GM19035 (cell line): ENCODE measurements around the gene ACKR3.

Experiments used
- ATAC-seq: cut with Tn5 transposase; IDR thresholded peaks from one replicate; pipeline ENCODE4 v1.9.1; 2021; ENCODE audit not compliant: unreplicated experiment

ACKR3 gene

DNA sequence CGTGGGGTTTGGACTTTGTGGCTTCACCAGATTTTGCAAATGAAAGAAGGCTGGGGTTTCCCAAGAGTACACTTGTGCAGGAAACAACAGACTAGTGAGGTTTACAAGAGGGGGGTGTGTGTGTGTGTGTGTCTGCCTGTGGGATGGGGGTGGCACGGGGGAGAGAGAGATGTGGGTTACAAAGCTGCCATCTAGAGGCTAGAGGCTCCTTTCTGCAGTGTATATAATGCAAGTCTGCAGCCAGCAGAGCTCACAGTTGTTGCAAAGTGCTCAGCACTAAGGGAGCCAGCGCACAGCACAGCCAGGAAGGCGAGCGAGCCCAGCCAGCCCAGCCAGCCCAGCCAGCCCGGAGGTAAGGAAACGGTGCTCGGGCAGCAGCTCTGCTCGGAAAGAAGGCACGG lies at the start of gene ACKR3:
Gene ACKR3 (plus strand): TSS at position 253 of the 401 bp plus-strand sequence. CDS start 10,641 bp downstream, outside the sequence.
- peak; percentile 75 for ATAC-seq

- ATAC-seq: no peak
Measured at GRCh38 chr2:236521556-236521955, 48.1 kb upstream of the ACKR3 start.

DNA sequence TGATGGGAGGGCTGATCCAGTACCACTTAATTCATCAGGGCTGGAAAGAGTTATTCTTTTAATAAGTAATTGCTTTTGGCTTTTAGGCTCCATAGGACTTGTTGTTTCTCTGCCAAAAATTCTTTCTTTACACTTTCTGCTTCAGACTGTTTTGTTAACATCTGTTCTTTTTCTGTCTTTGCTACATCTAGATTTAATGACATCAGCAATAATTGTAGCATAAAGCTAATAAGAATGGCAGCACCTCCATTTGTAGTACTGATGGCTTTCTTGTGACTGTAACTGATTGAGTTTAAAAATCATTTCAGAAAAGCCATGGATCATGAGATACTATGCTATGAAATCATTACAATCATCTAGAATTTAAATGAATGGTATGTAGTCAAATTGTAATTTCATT lies 46.4 kb upstream of the ACKR3 start:
- no peak for ATAC-seq

DNA sequence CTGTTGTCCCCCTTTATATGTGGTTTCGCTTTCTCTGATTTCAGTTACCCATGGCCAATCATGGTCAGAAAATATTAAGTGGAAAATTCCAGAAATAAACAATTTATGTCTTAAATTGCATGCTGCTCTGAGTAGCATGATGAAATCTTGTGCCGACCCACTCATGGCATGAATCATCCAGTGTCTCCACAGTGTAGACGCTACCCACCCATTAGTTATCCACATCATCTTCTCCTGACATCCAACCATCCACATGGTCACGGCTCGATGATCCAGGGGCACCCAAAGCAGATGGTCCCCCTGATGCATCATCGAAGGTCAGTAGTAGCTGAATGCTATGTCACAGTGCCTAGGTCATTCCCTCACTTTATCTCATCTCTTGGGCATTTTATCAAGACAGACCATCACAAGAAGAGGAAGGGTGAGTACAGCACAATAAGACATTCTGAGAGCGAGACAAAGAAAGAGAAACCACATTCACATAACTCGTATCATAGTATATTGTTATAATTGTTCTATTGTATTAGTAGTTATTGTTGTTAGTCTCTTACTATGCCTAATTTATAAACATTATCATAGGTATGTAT lies 44.1 kb upstream of the ACKR3 start:
- no peak for ATAC-seq

- no peak for ATAC-seq
Measured at GRCh38 chr2:236526455-236527158, 43.0 kb upstream of the ACKR3 start.

GRCh38 chr2:236527159-236527630 lies 42.4 kb upstream of the ACKR3 start:
- ATAC-seq: no peak

DNA sequence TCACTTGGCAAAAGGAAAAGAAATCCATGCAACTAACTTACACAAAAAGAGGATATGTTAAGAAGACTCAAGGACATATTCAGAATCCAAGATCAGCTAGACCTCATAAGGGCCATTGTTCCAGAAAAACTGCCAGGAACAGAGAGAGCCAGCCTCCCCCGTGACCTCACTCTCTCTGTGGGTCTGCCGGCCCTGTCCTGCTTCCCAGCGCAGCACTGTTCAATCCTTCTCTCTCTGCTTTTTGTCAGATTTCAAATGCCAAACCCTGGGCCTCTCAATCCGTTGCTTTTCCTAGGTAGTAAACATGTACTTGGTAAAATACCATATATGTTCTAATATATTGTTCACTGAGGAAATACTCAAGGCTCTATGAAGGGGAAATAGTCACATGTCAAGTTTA lies 40.0 kb upstream of the ACKR3 start:
- no peak for ATAC-seq

GRCh38 chr2:236530512-236530911 lies 39.1 kb upstream of the ACKR3 start:
- ATAC-seq: no peak

DNA sequence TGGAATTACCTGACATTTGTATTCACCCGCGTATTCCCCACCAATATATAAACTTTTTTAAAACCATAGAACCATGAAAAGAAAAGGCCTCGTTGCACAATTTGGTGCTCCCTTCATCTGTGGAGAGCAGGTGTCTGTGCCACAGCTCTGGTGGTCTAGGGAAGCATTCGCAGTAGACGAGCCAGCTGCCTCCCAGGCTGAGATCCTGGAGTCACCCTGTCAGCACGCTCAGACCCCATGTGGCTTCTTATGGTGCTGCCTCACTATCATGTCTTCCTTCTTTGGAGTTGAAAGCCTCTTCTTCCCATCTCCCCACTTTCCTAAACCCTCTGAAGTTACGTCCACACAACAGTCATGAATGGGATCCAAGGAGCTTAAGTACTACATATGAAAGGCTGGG lies 38.4 kb upstream of the ACKR3 start:
- no peak for ATAC-seq

- ATAC-seq: no peak
Measured at GRCh38 chr2:236531996-236532395, 37.6 kb upstream of the ACKR3 start.

DNA sequence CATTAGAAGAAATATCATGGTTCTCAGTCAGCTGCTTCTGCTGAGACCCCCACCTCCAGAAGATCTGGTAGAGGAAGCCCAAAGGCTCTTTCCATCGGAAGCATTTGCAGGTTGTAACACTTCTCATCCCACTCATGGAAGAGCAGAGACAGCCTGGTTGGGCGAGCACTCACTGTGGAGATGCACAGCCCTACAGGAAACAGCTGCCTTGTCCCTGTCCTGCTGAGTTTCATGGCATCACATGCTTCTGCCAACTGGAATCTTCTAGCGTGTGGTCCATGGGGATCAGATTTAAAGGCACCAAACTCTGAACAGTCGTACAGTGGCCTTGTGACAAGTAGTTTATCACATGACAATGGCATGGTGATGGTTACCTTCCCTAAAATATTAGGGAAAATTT lies 36.3 kb upstream of the ACKR3 start:
- ATAC-seq: no peak

DNA sequence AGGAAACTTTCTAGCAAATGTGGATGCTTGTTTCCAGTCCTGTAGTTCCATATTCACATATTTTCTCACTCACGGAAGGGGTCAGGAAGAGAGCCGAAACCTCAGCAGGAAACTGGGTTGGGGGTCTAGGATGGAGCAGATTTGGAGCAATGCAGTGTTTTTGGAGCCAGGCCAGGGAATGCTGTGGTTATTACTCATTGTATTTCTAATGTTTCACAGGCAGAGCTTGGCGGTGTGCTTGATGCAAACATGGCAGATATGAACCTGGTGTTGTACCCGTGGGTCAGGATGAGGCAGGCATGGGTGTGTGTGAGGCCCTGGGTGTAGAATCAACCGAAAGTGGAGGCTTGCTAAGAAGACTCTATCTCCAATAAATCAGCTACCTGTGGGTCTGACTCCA lies 34.6 kb upstream of the ACKR3 start:
- ATAC-seq: no peak

GRCh38 chr2:236536727-236537398 lies 32.8 kb upstream of the ACKR3 start:
- peak; percentile 66 for ATAC-seq

DNA sequence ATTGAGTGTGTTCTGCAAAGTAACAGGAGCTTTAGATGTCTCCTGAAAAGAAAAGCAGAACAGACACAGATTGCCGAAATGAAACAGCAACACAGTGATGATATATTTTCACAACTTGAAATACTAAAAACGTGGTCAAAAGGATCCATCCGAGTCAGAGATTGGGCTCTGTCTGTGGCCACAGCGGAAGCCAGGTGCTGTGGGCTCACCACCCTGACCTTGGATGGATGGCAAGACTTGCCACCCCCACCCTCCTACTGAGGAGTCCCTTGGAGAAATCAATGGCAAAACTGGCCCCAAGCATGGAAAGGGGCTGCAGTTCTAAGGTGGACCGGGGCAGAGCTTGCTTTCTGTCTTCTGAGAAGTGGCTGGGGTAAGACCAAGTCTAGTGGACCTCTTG lies 31.4 kb upstream of the ACKR3 start:
- ATAC-seq: no peak

DNA sequence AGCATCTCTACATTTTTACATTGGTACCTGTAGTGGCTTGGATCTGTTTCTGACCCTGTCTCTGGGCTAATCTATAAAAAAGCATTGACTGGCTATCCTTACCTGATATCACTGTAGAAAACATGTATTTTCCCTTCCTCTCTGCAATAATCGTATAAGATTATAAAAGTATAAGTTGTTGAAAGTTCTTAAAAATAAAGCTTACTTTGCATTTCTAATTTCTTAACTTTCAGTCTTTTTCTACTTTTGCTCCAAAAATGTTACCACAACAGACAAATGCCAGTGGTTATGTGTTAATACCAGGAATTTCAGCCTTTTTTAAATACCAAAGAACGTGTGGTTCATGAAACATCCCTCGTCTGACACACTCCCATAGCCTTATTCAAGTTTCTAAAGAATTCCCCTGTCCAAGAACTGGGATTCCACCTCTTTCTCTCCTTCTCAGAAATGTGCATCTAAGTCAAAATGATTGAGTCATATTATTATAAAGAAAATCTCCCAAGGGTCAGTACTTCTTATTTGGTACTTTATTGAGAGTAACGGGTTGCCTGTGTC lies 28.5 kb upstream of the ACKR3 start:
- no peak for ATAC-seq

DNA sequence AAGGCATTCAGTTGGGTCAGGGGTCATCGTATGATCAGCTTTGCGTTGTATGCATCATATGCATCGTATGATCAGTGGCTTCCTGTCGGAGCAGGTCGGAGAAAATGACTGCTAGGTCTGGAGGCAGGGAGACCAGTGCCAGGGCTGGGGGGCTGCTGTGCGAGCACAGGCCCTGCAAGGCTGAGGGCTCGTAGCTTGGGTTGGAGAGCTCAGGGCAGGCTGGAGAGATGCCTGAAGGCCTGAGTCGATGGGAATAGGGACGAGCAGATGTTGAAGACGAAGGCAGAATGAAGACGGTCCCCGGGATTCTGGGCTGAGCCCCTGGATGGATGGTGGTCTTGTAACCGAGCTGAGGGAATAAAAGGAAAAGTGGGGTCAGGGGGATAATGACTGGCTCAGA lies 25.3 kb upstream of the ACKR3 start:
- ATAC-seq: no peak

DNA sequence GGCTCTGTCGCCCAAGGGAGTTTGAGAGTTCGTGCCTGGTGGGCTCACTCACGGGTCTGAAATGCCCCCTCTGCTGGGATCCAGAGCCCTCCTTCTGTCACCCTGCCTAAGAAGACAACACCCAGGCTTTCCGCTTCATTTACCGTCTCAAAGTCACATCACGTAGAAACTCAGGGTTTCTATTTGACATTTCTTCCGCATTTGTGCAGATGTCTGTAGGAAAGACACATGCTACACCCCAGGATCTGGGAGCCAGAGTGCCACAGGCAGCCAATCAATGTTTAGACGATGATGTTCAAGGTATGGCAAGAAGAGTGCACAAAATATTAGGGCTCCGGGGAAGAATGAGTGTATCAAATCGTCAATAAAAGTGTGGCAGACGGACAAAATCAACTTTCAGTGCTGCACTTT lies 24.4 kb upstream of the ACKR3 start:
- ATAC-seq: peak; percentile 39

GRCh38 chr2:236545814-236546480 lies 23.7 kb upstream of the ACKR3 start:
- peak; percentile 66 for ATAC-seq

- no peak for ATAC-seq
Measured at GRCh38 chr2:236546561-236547002, 23.0 kb upstream of the ACKR3 start.

DNA sequence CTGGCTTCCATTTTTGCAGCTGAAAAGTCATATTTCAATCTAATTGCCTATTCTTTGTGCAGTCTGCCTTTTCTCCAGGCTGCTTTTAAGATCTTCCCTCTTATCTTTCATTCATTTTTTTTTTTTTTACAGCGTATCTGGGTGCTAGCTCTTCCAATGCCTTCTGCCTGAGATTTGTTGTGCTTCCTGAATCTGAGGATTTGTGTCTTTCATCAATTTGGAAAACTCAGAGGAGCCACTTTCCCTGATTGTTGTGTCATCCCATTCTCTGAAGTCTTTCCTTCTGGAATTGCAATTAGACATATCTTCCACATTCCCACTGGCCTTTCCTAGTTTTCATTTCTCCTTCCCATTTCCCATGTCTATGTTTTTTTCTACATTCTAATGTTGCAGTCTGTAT lies 21.9 kb upstream of the ACKR3 start:
- no peak for ATAC-seq

DNA sequence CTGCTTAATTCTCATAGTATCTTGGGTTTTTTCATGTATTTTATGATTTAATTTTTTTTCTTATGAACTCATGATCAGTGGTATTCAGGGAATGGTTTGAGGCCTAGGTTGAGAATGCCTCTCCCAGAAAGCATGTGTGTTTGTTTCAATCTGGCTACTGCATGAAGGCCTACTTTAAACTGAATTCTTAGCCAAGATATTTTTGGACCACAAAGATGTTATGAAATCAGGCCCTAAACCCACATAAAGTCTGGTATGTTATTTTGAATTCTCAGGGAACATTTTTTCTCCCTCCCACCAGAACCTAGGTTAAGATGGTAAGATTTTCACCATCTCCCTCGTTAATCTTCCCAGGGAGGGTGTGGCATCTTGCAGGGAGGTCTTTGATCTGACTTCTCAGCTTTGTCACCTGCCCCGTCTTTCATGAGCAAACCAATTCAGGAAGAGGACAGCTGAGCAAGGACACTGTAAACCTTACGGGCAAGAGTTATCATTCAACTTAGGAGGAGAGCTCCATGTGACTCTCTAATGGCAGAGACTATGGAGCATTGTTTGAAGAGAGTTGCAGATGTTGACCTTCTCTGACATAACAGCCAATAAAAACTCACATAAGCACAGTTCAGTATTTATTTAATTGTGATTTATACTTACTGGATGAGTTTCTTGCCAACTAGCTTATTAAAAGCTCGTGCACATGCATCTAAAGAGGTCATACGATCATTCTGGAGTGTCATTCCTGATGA lies 21.3 kb upstream of the ACKR3 start:
- no peak for ATAC-seq
